Measurements from ENCODE around the gene ZNF337. TPM values are rescaled to one million over a fixed set of nuclear protein-coding genes. Genes with fewer than 3 reads are reported as not detected.
"Not testable (repeated sequence)": the region's sequence is repeated elsewhere in the genome, so short reads cannot be mapped to it uniquely, and the experiment has no call there.

The ZNF337 gene
- total RNA-seq, 1 donor = 10.8 TPM

GRCh38 chr20:25675161-25675560 lies 21.5 kb downstream of the ZNF337 start:
- Histone ChIP-seq H3K4me3 (ENCODE audit: low read length) (no peak overlapping the region), H3K4me1 (ENCODE audit: insufficient read depth, low read length) (no peaks in the 10 kb centered on the region), H3K9me3 (ENCODE audit: low read depth, low read length) (no peaks in the 10 kb centered on the region), H3K27me3 (ENCODE audit: insufficient read depth, low read length) (no peaks in the 10 kb centered on the region)

- Histone ChIP-seq H3K27me3 (ENCODE audit: insufficient read depth, low read length) (no peaks in the 10 kb centered on the region), H3K4me1 (ENCODE audit: insufficient read depth, low read length) (no peaks in the 10 kb centered on the region), H3K4me3 (ENCODE audit: low read length) (no peak overlapping the region), H3K9me3 (ENCODE audit: low read depth, low read length) (no peaks in the 10 kb centered on the region)
Observed at GRCh38 chr20:25672659-25673235, 23.9 kb downstream of the ZNF337 start.

- H3K4me1 ChIP-seq (ENCODE audit: insufficient read depth, low read length) = no peaks in the 10 kb centered on the region
- no peak overlapping the region for H3K4me3 ChIP-seq (ENCODE audit: low read length)
- no peaks in the 10 kb centered on the region for H3K27me3 ChIP-seq (ENCODE audit: insufficient read depth, low read length)
- H3K9me3 ChIP-seq (ENCODE audit: low read depth, low read length) = no peaks in the 10 kb centered on the region
Observed at GRCh38 chr20:25669826-25670422, 26.7 kb downstream of the ZNF337 start.

- Histone ChIP-seq H3K27me3 (ENCODE audit: insufficient read depth, low read length) (no peaks in the 10 kb centered on the region), H3K4me1 (ENCODE audit: insufficient read depth, low read length) (no peaks in the 10 kb centered on the region), H3K9me3 (ENCODE audit: low read depth, low read length) (no peaks in the 10 kb centered on the region), H3K4me3 (ENCODE audit: low read length) (no peak overlapping the region)
Observed at GRCh38 chr20:25668446-25668845, 28.2 kb downstream of the ZNF337 start.

GRCh38 chr20:25659999-25660398 lies 36.7 kb downstream of the ZNF337 start:
- Histone ChIP-seq H3K4me1 (ENCODE audit: insufficient read depth, low read length) (peaks cover 6% of the 10 kb centered on the region), H3K9me3 (ENCODE audit: low read depth, low read length) (no peaks in the 10 kb centered on the region), H3K27me3 (ENCODE audit: insufficient read depth, low read length) (no peaks in the 10 kb centered on the region), H3K4me3 (ENCODE audit: low read length) (no peak overlapping the region)

GRCh38 chr20:25654487-25654886 lies 42.2 kb downstream of the ZNF337 start:
- no peak overlapping the region for H3K4me3 ChIP-seq (ENCODE audit: low read length)
- H3K4me1 ChIP-seq (ENCODE audit: insufficient read depth, low read length) = no peaks in the 10 kb centered on the region
- H3K9me3 ChIP-seq (ENCODE audit: low read depth, low read length) = no peaks in the 10 kb centered on the region
- H3K27me3 ChIP-seq (ENCODE audit: insufficient read depth, low read length) = no peaks in the 10 kb centered on the region

GRCh38 chr20:25652866-25653265 lies 43.8 kb downstream of the ZNF337 start:
- H3K4me1 ChIP-seq (ENCODE audit: insufficient read depth, low read length); H3K9me3 ChIP-seq (ENCODE audit: low read depth, low read length); H3K4me3 ChIP-seq (ENCODE audit: low read length); H3K27me3 ChIP-seq (ENCODE audit: insufficient read depth, low read length): not testable (repeated sequence)

- no peaks in the 10 kb centered on the region for H3K9me3 ChIP-seq (ENCODE audit: low read depth, low read length)
- no peaks in the 10 kb centered on the region for H3K4me1 ChIP-seq (ENCODE audit: insufficient read depth, low read length)
- no peaks in the 10 kb centered on the region for H3K27me3 ChIP-seq (ENCODE audit: insufficient read depth, low read length)
- H3K4me3 ChIP-seq (ENCODE audit: low read length) = no peak overlapping the region
Observed at GRCh38 chr20:25644814-25645213, 51.8 kb downstream of the ZNF337 start.

GRCh38 chr20:25643716-25644115 lies 52.9 kb downstream of the ZNF337 start:
- Histone ChIP-seq H3K4me3 (ENCODE audit: low read length) (no peak overlapping the region), H3K4me1 (ENCODE audit: insufficient read depth, low read length) (no peaks in the 10 kb centered on the region), H3K27me3 (ENCODE audit: insufficient read depth, low read length) (no peaks in the 10 kb centered on the region), H3K9me3 (ENCODE audit: low read depth, low read length) (no peaks in the 10 kb centered on the region)

- no peaks in the 10 kb centered on the region for H3K4me1 ChIP-seq (ENCODE audit: insufficient read depth, low read length)
- H3K27me3 ChIP-seq (ENCODE audit: insufficient read depth, low read length) = no peaks in the 10 kb centered on the region
- no peaks in the 10 kb centered on the region for H3K9me3 ChIP-seq (ENCODE audit: low read depth, low read length)
- H3K4me3 ChIP-seq (ENCODE audit: low read length) = no peak overlapping the region
Observed at GRCh38 chr20:25637247-25637646, 59.4 kb downstream of the ZNF337 start.

- no peaks in the 10 kb centered on the region for H3K9me3 ChIP-seq (ENCODE audit: low read depth, low read length)
- H3K27me3 ChIP-seq (ENCODE audit: insufficient read depth, low read length) = no peaks in the 10 kb centered on the region
- no peak overlapping the region for H3K4me3 ChIP-seq (ENCODE audit: low read length)
- H3K4me1 ChIP-seq (ENCODE audit: insufficient read depth, low read length) = no peaks in the 10 kb centered on the region
Observed at GRCh38 chr20:25632940-25633790, 63.5 kb downstream of the ZNF337 start.

GRCh38 chr20:25630615-25631014 lies 66.0 kb downstream of the ZNF337 start:
- not testable (repeated sequence) for H3K4me3 ChIP-seq (ENCODE audit: low read length); H3K4me1 ChIP-seq (ENCODE audit: insufficient read depth, low read length); H3K27me3 ChIP-seq (ENCODE audit: insufficient read depth, low read length); H3K9me3 ChIP-seq (ENCODE audit: low read depth, low read length)

GRCh38 chr20:25629816-25630499 lies 66.7 kb downstream of the ZNF337 start:
- H3K27me3 ChIP-seq (ENCODE audit: insufficient read depth, low read length) = no peaks in the 10 kb centered on the region
- no peak overlapping the region for H3K4me3 ChIP-seq (ENCODE audit: low read length)
- H3K4me1 ChIP-seq (ENCODE audit: insufficient read depth, low read length) = no peaks in the 10 kb centered on the region
- H3K9me3 ChIP-seq (ENCODE audit: low read depth, low read length) = no peaks in the 10 kb centered on the region

GRCh38 chr20:25626779-25627178 lies 69.9 kb downstream of the ZNF337 start:
- no peaks in the 10 kb centered on the region for H3K9me3 ChIP-seq (ENCODE audit: low read depth, low read length)
- no peaks in the 10 kb centered on the region for H3K27me3 ChIP-seq (ENCODE audit: insufficient read depth, low read length)
- peaks cover 21% of the 10 kb centered on the region for H3K4me1 ChIP-seq (ENCODE audit: insufficient read depth, low read length)
- no peak overlapping the region for H3K4me3 ChIP-seq (ENCODE audit: low read length)

- H3K4me3 ChIP-seq (ENCODE audit: low read length) = peak overlapping the region; percentile 84
- no peaks in the 10 kb centered on the region for H3K27me3 ChIP-seq (ENCODE audit: insufficient read depth, low read length)
Observed at GRCh38 chr20:25624500-25624939, 72.1 kb downstream of the ZNF337 start.

More at GRCh38 chr20:25624500-25624939, 72.1 kb downstream of the ZNF337 start:
- Histone ChIP-seq H3K4me1 (ENCODE audit: insufficient read depth, low read length) (peaks cover 24% of the 10 kb centered on the region), H3K9me3 (ENCODE audit: low read depth, low read length) (no peaks in the 10 kb centered on the region)
